ENCODE data around the gene COL5A3.
A peak's percentile ranks its signal among the peaks of the same experiment; 100 is the strongest.

Gene COL5A3

DNA sequence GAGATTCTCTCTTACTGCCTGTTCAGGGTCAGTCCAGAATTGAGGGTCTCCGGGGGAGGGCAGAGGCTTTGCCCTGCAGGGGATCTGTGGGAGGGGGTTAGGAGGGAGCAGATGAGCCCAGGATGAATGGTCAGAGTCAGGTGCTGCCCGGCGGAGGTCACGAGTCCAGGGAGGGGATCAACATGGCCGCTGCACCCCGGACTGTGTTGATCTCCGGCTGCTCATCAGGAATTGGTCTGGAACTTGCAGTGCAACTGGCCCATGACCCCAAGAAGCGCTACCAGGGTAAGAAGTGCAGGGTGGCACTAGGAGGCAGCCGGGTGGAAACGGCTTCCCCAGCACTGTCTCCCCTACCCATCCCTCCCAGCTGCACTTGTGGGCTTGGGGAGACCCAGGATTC is 3.0 kb upstream of the COL5A3 start, which contains the start of gene RDH8:
Gene RDH8 (plus strand): TSS at position 168 of the 400 bp plus-strand sequence. CDS start 15 bp downstream, at position 183.
- ATAC-seq (ENCODE audit: low read depth) (no peak), DNase-seq (ENCODE audit: low spot score) (no peak)
- Histone ChIP-seq H3K27ac (ENCODE audit: poor library complexity, severe bottlenecking) (no peak within 1 kb of the TSS), H3K4me1 (ENCODE audit: insufficient read depth, poor library complexity, severe bottlenecking) (peaks cover 4% of the 10 kb centered on the region), H3K4me3 (ENCODE audit: severe bottlenecking) (no peak within 1 kb of the TSS), H3K27me3 (ENCODE audit: insufficient read depth, poor library complexity, severe bottlenecking) (peaks cover 14% of the 10 kb centered on the region), H3K36me3 (ENCODE audit: low read depth) (no peaks in the 10 kb centered on the region), H3K9me3 (ENCODE audit: severe bottlenecking) (no peaks in the 10 kb centered on the region)
- TF ChIP-seq, protein P1, sequence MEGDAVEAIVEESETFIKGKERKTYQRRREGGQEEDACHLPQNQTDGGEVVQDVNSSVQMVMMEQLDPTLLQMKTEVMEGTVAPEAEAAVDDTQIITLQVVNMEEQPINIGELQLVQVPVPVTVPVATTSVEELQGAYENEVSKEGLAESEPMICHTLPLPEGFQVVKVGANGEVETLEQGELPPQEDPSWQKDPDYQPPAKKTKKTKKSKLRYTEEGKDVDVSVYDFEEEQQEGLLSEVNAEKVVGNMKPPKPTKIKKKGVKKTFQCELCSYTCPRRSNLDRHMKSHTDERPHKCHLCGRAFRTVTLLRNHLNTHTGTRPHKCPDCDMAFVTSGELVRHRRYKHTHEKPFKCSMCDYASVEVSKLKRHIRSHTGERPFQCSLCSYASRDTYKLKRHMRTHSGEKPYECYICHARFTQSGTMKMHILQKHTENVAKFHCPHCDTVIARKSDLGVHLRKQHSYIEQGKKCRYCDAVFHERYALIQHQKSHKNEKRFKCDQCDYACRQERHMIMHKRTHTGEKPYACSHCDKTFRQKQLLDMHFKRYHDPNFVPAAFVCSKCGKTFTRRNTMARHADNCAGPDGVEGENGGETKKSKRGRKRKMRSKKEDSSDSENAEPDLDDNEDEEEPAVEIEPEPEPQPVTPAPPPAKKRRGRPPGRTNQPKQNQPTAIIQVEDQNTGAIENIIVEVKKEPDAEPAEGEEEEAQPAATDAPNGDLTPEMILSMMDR (IDR thresholded peaks at IDR 0.05; ENCODE audit: poor library complexity, severe bottlenecking), result no peak

GRCh38 chr19:10011974-10012373 is 1.7 kb upstream of the COL5A3 start:
- ATAC-seq (ENCODE audit: low read depth) (no peak), DNase-seq (ENCODE audit: low spot score) (no peak)
- TF ChIP-seq, protein P1 (IDR thresholded peaks at IDR 0.05; ENCODE audit: poor library complexity, severe bottlenecking), result no peak
- H3K27ac ChIP-seq (ENCODE audit: poor library complexity, severe bottlenecking), result no peak overlapping the region
- H3K9me3 ChIP-seq (ENCODE audit: severe bottlenecking), result no peaks in the 10 kb centered on the region
- peaks cover 14% of the 10 kb centered on the region for H3K27me3 ChIP-seq (ENCODE audit: insufficient read depth, poor library complexity, severe bottlenecking)
- no peaks in the 10 kb centered on the region for H3K36me3 ChIP-seq (ENCODE audit: low read depth)
- H3K4me3 ChIP-seq (ENCODE audit: severe bottlenecking), result no peak overlapping the region
- peaks cover 4% of the 10 kb centered on the region for H3K4me1 ChIP-seq (ENCODE audit: insufficient read depth, poor library complexity, severe bottlenecking)

GRCh38 chr19:10010939-10011338 is 635 bp upstream of the COL5A3 start:
- Histone ChIP-seq H3K36me3 (ENCODE audit: low read depth) (no peaks in the 10 kb centered on the region), H3K9me3 (ENCODE audit: severe bottlenecking) (no peaks in the 10 kb centered on the region), H3K27me3 (ENCODE audit: insufficient read depth, poor library complexity, severe bottlenecking) (peaks cover 14% of the 10 kb centered on the region), H3K27ac (ENCODE audit: poor library complexity, severe bottlenecking) (no peak overlapping the region), H3K4me1 (ENCODE audit: insufficient read depth, poor library complexity, severe bottlenecking) (peaks cover 4% of the 10 kb centered on the region), H3K4me3 (ENCODE audit: severe bottlenecking) (no peak overlapping the region)
- DNase-seq (ENCODE audit: low spot score) (no peak), ATAC-seq (ENCODE audit: low read depth) (no peak)
- TF ChIP-seq, protein P1 (IDR thresholded peaks at IDR 0.05; ENCODE audit: poor library complexity, severe bottlenecking), result no peak

- no peak for ATAC-seq (ENCODE audit: low read depth)
- DNase-seq (ENCODE audit: low spot score), result no peak
- peaks cover 11% of the 10 kb centered on the region for H3K27me3 ChIP-seq (ENCODE audit: insufficient read depth, poor library complexity, severe bottlenecking)
- TF ChIP-seq, protein P1 (IDR thresholded peaks at IDR 0.05; ENCODE audit: poor library complexity, severe bottlenecking), result no peak
- H3K4me1 ChIP-seq (ENCODE audit: insufficient read depth, poor library complexity, severe bottlenecking), result peaks cover 4% of the 10 kb centered on the region
- no peak overlapping the region for H3K4me3 ChIP-seq (ENCODE audit: severe bottlenecking)
- no peak overlapping the region for H3K27ac ChIP-seq (ENCODE audit: poor library complexity, severe bottlenecking)
- H3K36me3 ChIP-seq (ENCODE audit: low read depth), result no peaks in the 10 kb centered on the region
- no peaks in the 10 kb centered on the region for H3K9me3 ChIP-seq (ENCODE audit: severe bottlenecking)
These were observed 535 bp downstream of the COL5A3 start for GRCh38 chr19:10009714-10010224.

DNA sequence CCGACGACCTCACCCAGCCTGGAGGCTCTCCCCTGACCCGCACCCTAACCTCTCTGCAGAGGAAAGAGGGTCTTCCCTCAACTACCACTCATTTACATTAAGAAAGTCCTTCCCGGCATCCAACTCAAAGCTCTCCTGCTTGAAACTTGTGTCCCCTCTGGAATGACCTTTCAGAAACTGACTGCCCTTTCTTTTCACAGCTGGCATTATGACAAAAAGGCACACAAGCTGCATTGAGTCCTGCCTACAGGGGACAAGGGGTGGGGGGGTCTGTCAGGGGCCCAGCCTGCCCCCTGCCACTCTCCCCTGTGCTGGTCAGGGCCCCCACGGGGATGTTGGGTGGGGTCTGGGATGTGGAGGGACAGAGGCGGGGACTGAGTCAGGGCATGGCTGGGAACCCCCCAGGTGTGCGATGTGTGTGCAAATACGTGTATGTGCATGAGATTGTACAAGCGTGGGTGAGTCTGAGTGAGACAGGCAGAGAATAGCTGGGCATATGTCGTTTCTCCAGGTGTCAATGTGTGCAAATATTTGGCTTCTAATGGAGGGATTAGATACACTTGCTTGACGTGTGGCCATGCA is 2.0 kb downstream of the COL5A3 start:
- peaks cover 4% of the 10 kb centered on the region for H3K4me1 ChIP-seq (ENCODE audit: insufficient read depth, poor library complexity, severe bottlenecking)
- TF ChIP-seq, protein P1 (IDR thresholded peaks at IDR 0.05; ENCODE audit: poor library complexity, severe bottlenecking), result no peak
- ATAC-seq (ENCODE audit: low read depth) (0 out of 3 replicates have a peak, but pooled peaks have one; percentile 14), DNase-seq (ENCODE audit: low spot score) (no peak)
- no peak overlapping the region for H3K27ac ChIP-seq (ENCODE audit: poor library complexity, severe bottlenecking)
- no peaks in the 10 kb centered on the region for H3K9me3 ChIP-seq (ENCODE audit: severe bottlenecking)
- no peaks in the 10 kb centered on the region for H3K36me3 ChIP-seq (ENCODE audit: low read depth)
- no peak overlapping the region for H3K4me3 ChIP-seq (ENCODE audit: severe bottlenecking)
- H3K27me3 ChIP-seq (ENCODE audit: insufficient read depth, poor library complexity, severe bottlenecking), result peaks cover 5% of the 10 kb centered on the region
